Measurements from ENCODE around the gene SLC39A7. TPM values are rescaled to one million over a fixed set of nuclear protein-coding genes. Genes with fewer than 3 reads are reported as not detected.

The SLC39A7 gene
- total and polyA plus RNA-seq, 7 experiments from 2014 or later: 19.1 to 51.9 (median 24.8) TPM

GRCh38 chr6:33192671-33193602 is 7.7 kb upstream of the SLC39A7 start:
- POLR2A ChIA-PET: interaction anchor here (0.9 to 1.7 kb wide), 4 partner anchors 9 to 57 kb away, joined by 3 to 11 read pairs (median 3); no protein-coding TSS in a partner anchor
- H3K4me3 Mint-ChIP-seq: peak overlapping the region; percentile 29 to 92 (median 88)

GRCh38 chr6:33193619-33194018 is 7.0 kb upstream of the SLC39A7 start:
- Histone ChIP-seq H3K36me3 (ENCODE audit: control insufficient read depth in 2 of 3, insufficient read depth in 3 of 3, low read length in 3 of 3) (peaks cover 8 to 40% (median 17%) of the 10 kb centered on the region in 3 experiments), H3K4me3 (ENCODE audit: low read length) (no peak overlapping the region), H3K27me3 (ENCODE audit: control insufficient read depth in 2 of 2, insufficient read depth in 2 of 2, low read length in 2 of 2) (peaks cover 0 to 3% of the 10 kb centered on the region in 2 donors), H3K9me3 (ENCODE audit: control insufficient read depth in 2 of 3, low read length in 3 of 3) (no peaks in the 10 kb centered on the region), H3K4me1 (ENCODE audit: control insufficient read depth in 2 of 2, insufficient read depth in 2 of 2, low read length in 2 of 2) (peaks cover 6 to 15% of the 10 kb centered on the region in 2 donors), H3K27ac (ENCODE audit: low read depth, low read length) (peak overlapping the region; percentile 34)
- Mint-ChIP-seq H3K4me3 (peak overlapping the region in 8 of 10 donors; percentile 49 to 92 (median 66)), H3K9me3 (peaks cover 0 to 1% (median 0%) of the 10 kb centered on the region in 11 donors), H3K4me1 (peaks cover 22 to 42% (median 32%) of the 10 kb centered on the region in 7 donors), H3K27me3 (peaks cover 11 to 40% (median 20%) of the 10 kb centered on the region in 5 donors), H3K36me3 (peaks cover 9 to 36% (median 14%) of the 10 kb centered on the region in 5 donors), H3K27ac (peak overlapping the region in 6 of 9 donors; percentile 29 to 76 (median 56))
- no peak for DNase-seq
- no peak for ATAC-seq
- CTCF ChIA-PET: interaction anchor here (0.6 kb wide), 1 partner anchor 67 kb away, joined by 3 read pairs; no protein-coding TSS in a partner anchor
- POLR2A ChIA-PET: interaction anchor here (0.9 to 2.0 kb wide), 3 partner anchors 10 to 56 kb away, joined by 3 to 5 read pairs (median 3); no protein-coding TSS in a partner anchor
- intact Hi-C loops (cut with micrococcal nuclease): no loop called here

More at GRCh38 chr6:33192671-33193602, 7.7 kb upstream of the SLC39A7 start:
- ATAC-seq (peak; percentile 26), DNase-seq (peak in 5 of 9 donors; percentile 24 to 51 (median 28))
- Mint-ChIP-seq H3K9me3 (peaks cover 0 to 1% (median 0%) of the 10 kb centered on the region in 11 donors), H3K4me1 (peaks cover 15 to 35% (median 25%) of the 10 kb centered on the region in 7 donors), H3K36me3 (peaks cover 12 to 36% (median 14%) of the 10 kb centered on the region in 5 donors), H3K27ac (peak overlapping the region in 7 of 9 donors; percentile 36 to 86 (median 76)), H3K27me3 (peaks cover 16 to 40% (median 25%) of the 10 kb centered on the region in 5 donors)
- H3K27ac ChIP-seq (ENCODE audit: low read depth, low read length): peak overlapping the region; percentile 62
- CTCF ChIA-PET: interaction anchor here (0.6 kb wide), 1 partner anchor 67 kb away, joined by 3 read pairs; no protein-coding TSS in a partner anchor
- H3K9me3 ChIP-seq (ENCODE audit: control insufficient read depth in 2 of 3, low read length in 3 of 3): no peaks in the 10 kb centered on the region
- peaks cover 0 to 3% of the 10 kb centered on the region in 2 donors for H3K27me3 ChIP-seq (ENCODE audit: control insufficient read depth in 2 of 2, insufficient read depth in 2 of 2, low read length in 2 of 2)
- H3K4me3 ChIP-seq (ENCODE audit: low read length): peak overlapping the region; percentile 53
- peaks cover 0 to 9% of the 10 kb centered on the region in 2 donors for H3K4me1 ChIP-seq (ENCODE audit: control insufficient read depth in 2 of 2, insufficient read depth in 2 of 2, low read length in 2 of 2)
- peaks cover 8 to 35% (median 17%) of the 10 kb centered on the region in 3 experiments for H3K36me3 ChIP-seq (ENCODE audit: control insufficient read depth in 2 of 3, insufficient read depth in 3 of 3, low read length in 3 of 3)
- intact Hi-C loops (cut with micrococcal nuclease): loop anchor here in 1 of 2 donors (1.0 kb wide), 2 partner anchors 7 to 10 kb away; partner anchors contain the start of genes RXRB and SLC39A7

GRCh38 chr6:33194431-33194979 is 6.2 kb upstream of the SLC39A7 start:
- peaks cover 9 to 19% of the 10 kb centered on the region in 2 donors for H3K4me1 ChIP-seq (ENCODE audit: control insufficient read depth in 2 of 2, insufficient read depth in 2 of 2, low read length in 2 of 2)

GRCh38 chr6:33195304-33196165 is 5.1 kb upstream of the SLC39A7 start:
- ChIA-PET POLR2A (interaction anchor here (0.7 to 2.0 kb wide), 4 partner anchors 13 to 468 kb away, joined by 3 to 5 read pairs (median 4); partner anchors contain the start of gene RING1), CTCF (interaction anchor here (0.8 to 1.5 kb wide), 5 partner anchors 9 to 51 kb away, joined by 3 to 4 read pairs (median 3); no protein-coding TSS in a partner anchor)
- peaks cover 6 to 29% (median 8%) of the 10 kb centered on the region in 5 donors for H3K27me3 Mint-ChIP-seq
- Histone ChIP-seq H3K27ac (ENCODE audit: low read depth, low read length) (no peak overlapping the region), H3K4me1 (ENCODE audit: control insufficient read depth in 2 of 2, insufficient read depth in 2 of 2, low read length in 2 of 2) (peaks cover 12 to 21% of the 10 kb centered on the region in 2 donors), H3K36me3 (ENCODE audit: control insufficient read depth in 2 of 3, insufficient read depth in 3 of 3, low read length in 3 of 3) (peaks cover 8 to 46% (median 17%) of the 10 kb centered on the region in 3 experiments), H3K9me3 (ENCODE audit: control insufficient read depth in 2 of 3, low read length in 3 of 3) (no peaks in the 10 kb centered on the region), H3K4me3 (ENCODE audit: low read length) (no peak overlapping the region), H3K27me3 (ENCODE audit: control insufficient read depth in 2 of 2, insufficient read depth in 2 of 2, low read length in 2 of 2) (peaks cover 0 to 3% of the 10 kb centered on the region in 2 donors)
- peaks cover 8 to 36% (median 12%) of the 10 kb centered on the region in 5 donors for H3K36me3 Mint-ChIP-seq
- ATAC-seq (no peak), DNase-seq (no peak)
- H3K27ac Mint-ChIP-seq: peak overlapping the region in 3 of 9 donors; percentile 25 to 65 (median 57)
- intact Hi-C loops (cut with micrococcal nuclease): loop anchor here in 1 of 2 donors (5.0 kb wide), 1 partner anchor 73 kb away; no protein-coding TSS in a partner anchor
- peak overlapping the region in 2 of 10 donors; percentile 20 to 43 for H3K4me3 Mint-ChIP-seq
- H3K4me1 Mint-ChIP-seq: peaks cover 30 to 56% (median 44%) of the 10 kb centered on the region in 7 donors
- H3K9me3 Mint-ChIP-seq: peaks cover 0 to 1% (median 0%) of the 10 kb centered on the region in 11 donors

More at GRCh38 chr6:33194431-33194979, 6.2 kb upstream of the SLC39A7 start:
- peaks cover 30 to 50% (median 41%) of the 10 kb centered on the region in 7 donors for H3K4me1 Mint-ChIP-seq
- ChIA-PET CTCF (interaction anchor here (0.8 to 1.0 kb wide), 2 partner anchors 32 to 52 kb away, joined by 3 read pairs; no protein-coding TSS in a partner anchor), POLR2A (interaction anchor here (0.7 to 2.0 kb wide), 2 partner anchors 17 to 33 kb away, joined by 4 to 5 read pairs; no protein-coding TSS in a partner anchor)
- H3K9me3 Mint-ChIP-seq: peaks cover 0 to 1% (median 0%) of the 10 kb centered on the region in 11 donors
- Histone ChIP-seq H3K36me3 (ENCODE audit: control insufficient read depth in 2 of 3, insufficient read depth in 3 of 3, low read length in 3 of 3) (peaks cover 8 to 40% (median 17%) of the 10 kb centered on the region in 3 experiments), H3K4me3 (ENCODE audit: low read length) (no peak overlapping the region), H3K27ac (ENCODE audit: low read depth, low read length) (no peak overlapping the region), H3K27me3 (ENCODE audit: control insufficient read depth in 2 of 2, insufficient read depth in 2 of 2, low read length in 2 of 2) (peaks cover 0 to 3% of the 10 kb centered on the region in 2 donors), H3K9me3 (ENCODE audit: control insufficient read depth in 2 of 3, low read length in 3 of 3) (no peaks in the 10 kb centered on the region)
- no peak for ATAC-seq
- H3K36me3 Mint-ChIP-seq: peaks cover 9 to 36% (median 13%) of the 10 kb centered on the region in 5 donors
- no peak for DNase-seq
- H3K27me3 Mint-ChIP-seq: peaks cover 10 to 36% (median 15%) of the 10 kb centered on the region in 5 donors
- H3K27ac Mint-ChIP-seq: peak overlapping the region in 4 of 9 donors; percentile 28 to 78 (median 60)
- peak overlapping the region in 2 of 10 donors; percentile 14 to 90 for H3K4me3 Mint-ChIP-seq
- intact Hi-C loops (cut with micrococcal nuclease): no loop called here

- H3K4me1 Mint-ChIP-seq: peaks cover 44 to 69% (median 52%) of the 10 kb centered on the region in 7 donors
- no peaks in the 10 kb centered on the region for H3K9me3 ChIP-seq (ENCODE audit: control insufficient read depth in 2 of 3, low read length in 3 of 3)
- ATAC-seq (peak; percentile 46), DNase-seq (peak in 7 of 9 donors; percentile 38 to 65 (median 58))
- POLR2A ChIA-PET: interaction anchor here (1.1 to 2.5 kb wide), 5 partner anchors 11 to 51 kb away, joined by 4 to 14 read pairs (median 10); partner anchors contain the start of gene RING1
- peak overlapping the region; percentile 9 to 100 (median 74) for H3K4me3 Mint-ChIP-seq
- H3K36me3 ChIP-seq (ENCODE audit: control insufficient read depth in 2 of 3, insufficient read depth in 3 of 3, low read length in 3 of 3): peaks cover 8 to 53% (median 21%) of the 10 kb centered on the region in 3 experiments
- peaks cover 17 to 50% (median 21%) of the 10 kb centered on the region in 5 donors for H3K36me3 Mint-ChIP-seq
- H3K27ac ChIP-seq (ENCODE audit: low read depth, low read length): peak overlapping the region; percentile 38
- peak overlapping the region in 8 of 9 donors; percentile 77 to 98 (median 90) for H3K27ac Mint-ChIP-seq
- H3K27me3 Mint-ChIP-seq: peaks cover 0 to 11% (median 0%) of the 10 kb centered on the region in 5 donors
- intact Hi-C loops (cut with micrococcal nuclease): loop anchor here (1.0 to 5.0 kb wide), 3 partner anchors 36 to 79 kb away; no protein-coding TSS in a partner anchor
- H3K4me1 ChIP-seq (ENCODE audit: control insufficient read depth in 2 of 2, insufficient read depth in 2 of 2, low read length in 2 of 2): peaks cover 20 to 26% of the 10 kb centered on the region in 2 donors
- CTCF ChIA-PET: interaction anchor here (0.6 to 4.6 kb wide), 9 partner anchors 11 to 497 kb away, joined by 3 to 31 read pairs (median 3); no protein-coding TSS in a partner anchor
- no peaks in the 10 kb centered on the region for H3K27me3 ChIP-seq (ENCODE audit: control insufficient read depth in 2 of 2, insufficient read depth in 2 of 2, low read length in 2 of 2)
- H3K4me3 ChIP-seq (ENCODE audit: low read length): no peak overlapping the region
- H3K9me3 Mint-ChIP-seq: peaks cover 0 to 1% (median 0%) of the 10 kb centered on the region in 11 donors
Measured at GRCh38 chr6:33197431-33198048, 3.1 kb upstream of the SLC39A7 start.

Data from naive thymus-derived CD4-positive, alpha-beta T cell (primary cell).